HL-60/S4 (cell line): ENCODE results near the gene IRF2BPL.

Source experiments
- in situ Hi-C: fragments of 300-500 bp; cut with MboI; formaldehyde crosslinking; loops from 2 replicates; pipeline ENCODE4 v1.14.3; 2022; ENCODE audit warnings: low sequenced_read_pairs

Gene IRF2BPL

GRCh38 chr14:77055981-77056380 lies 27.5 kb upstream of the IRF2BPL start:
- in situ Hi-C loops: no loop called here

- in situ Hi-C loops: no loop called here
Observed at GRCh38 chr14:77055306-77055705, 26.8 kb upstream of the IRF2BPL start.

GRCh38 chr14:77053046-77053841 lies 24.7 kb upstream of the IRF2BPL start:
- in situ Hi-C loops: no loop called here

- in situ Hi-C loops: no loop called here
Observed at GRCh38 chr14:77052281-77053044, 24.0 kb upstream of the IRF2BPL start.

- in situ Hi-C loops: no loop called here
Observed at GRCh38 chr14:77051116-77051515, 22.6 kb upstream of the IRF2BPL start.

GRCh38 chr14:77046721-77047120 lies 18.2 kb upstream of the IRF2BPL start:
- in situ Hi-C loops: no loop called here

- in situ Hi-C loops: no loop called here
Observed at GRCh38 chr14:77045238-77046162, 17.0 kb upstream of the IRF2BPL start.

- in situ Hi-C loops: no loop called here
Observed at GRCh38 chr14:77044783-77045237, 16.3 kb upstream of the IRF2BPL start.

- in situ Hi-C loops: no loop called here
Observed at GRCh38 chr14:77043984-77044485, 15.5 kb upstream of the IRF2BPL start.

GRCh38 chr14:77043177-77043983 lies 14.9 kb upstream of the IRF2BPL start:
- in situ Hi-C loops: no loop called here

GRCh38 chr14:77041881-77042545 lies 13.5 kb upstream of the IRF2BPL start:
- in situ Hi-C loops: no loop called here

GRCh38 chr14:77040741-77041653 lies 12.5 kb upstream of the IRF2BPL start:
- in situ Hi-C loops: no loop called here

GRCh38 chr14:77040059-77040740 lies 11.7 kb upstream of the IRF2BPL start:
- in situ Hi-C loops: no loop called here

- in situ Hi-C loops: no loop called here
Observed at GRCh38 chr14:77039285-77040058, 11.0 kb upstream of the IRF2BPL start.

GRCh38 chr14:77037938-77038568 lies 9.5 kb upstream of the IRF2BPL start:
- in situ Hi-C loops: no loop called here

- in situ Hi-C loops: no loop called here
Observed at GRCh38 chr14:77037215-77037937, 8.9 kb upstream of the IRF2BPL start.
